PC-9 (cell line): Measurements from ENCODE around the gene ME2. TPM values are rescaled to one million over a fixed set of nuclear protein-coding genes. Genes with fewer than 3 reads are reported as not detected.

Experiments used
- BruUV-seq: library from RNA; stranded (reverse); fragments of 400-500 nt; replicated peaks from 2 replicates; lab custom pipeline; 2021; lab: Mats Ljungman, UMichigan
- CTCF ChIA-PET: fragments of 300-600 bp; sonication (Branson Sonifier 250); formaldehyde crosslinking; loops from one replicate; lab custom pipeline; 2022; ENCODE audit warnings: antibody characterized with exemption; lab: Charles Lee
- POLR2A ChIA-PET: fragments of 300-600 bp; sonication (Branson Sonifier 250); formaldehyde crosslinking; loops from one replicate; lab custom pipeline; 2022; ENCODE audit warnings: antibody characterized with exemption; ENCODE audit not compliant: unreplicated experiment; lab: Charles Lee
- DNase-seq, 2 experiments: peaks; one replicate each; pipeline versions ENCODE4 v3.0.0 to v3.0.0-alpha.2; 2015 to 2022; ENCODE audit warnings: mixed read lengths in 1 of 2
- H2AFZ ChIP-seq: fragments of 200-600 bp; sonication (generic); 2 replicates; pipeline ENCODE4 v1.8.1; 2017; ENCODE audit warnings: antibody characterized with exemption
- H3F3A ChIP-seq: fragments of 200-600 bp; sonication (generic); 2 replicates; pipeline ENCODE4 v1.8.1; 2017; ENCODE audit warnings: antibody characterized with exemption, mild to moderate bottlenecking, low read depth; ENCODE audit not compliant: insufficient read depth
- H3K27ac ChIP-seq: fragments of 200-600 bp; sonication (generic); 2 replicates; pipeline ENCODE4 v1.6.1; 2016; ENCODE audit warnings: mixed run types
- H3K27me3 ChIP-seq: fragments of 200-600 bp; sonication (generic); 2 replicates; pipeline ENCODE4 v1.6.1; 2016; ENCODE audit warnings: low read depth, mixed run types; ENCODE audit not compliant: insufficient read depth
- H3K36me3 ChIP-seq: fragments of 200-600 bp; sonication (generic); 2 replicates; pipeline ENCODE4 v1.6.1; 2016; ENCODE audit warnings: low read depth, mixed run types
- H3K4me1 ChIP-seq: fragments of 200-600 bp; sonication (generic); replicated peaks from 2 replicates; pipeline ENCODE4 v1.6.1; 2016; ENCODE audit warnings: mixed run types; ENCODE audit not compliant: insufficient read depth
- H3K4me2 ChIP-seq: fragments of 200-600 bp; sonication (generic); 2 replicates; pipeline ENCODE4 v1.6.1; 2017; ENCODE audit warnings: mixed run types
- H3K4me3 ChIP-seq: fragments of 200-600 bp; sonication (generic); 2 replicates; pipeline ENCODE4 v1.6.1; 2016; ENCODE audit warnings: mixed run types
- H3K79me2 ChIP-seq: fragments of 200-600 bp; sonication (generic); 2 replicates; pipeline ENCODE4 v1.6.1; 2017; ENCODE audit warnings: low read depth, mixed run types
- H3K9me2 ChIP-seq: fragments of 200-600 bp; sonication (generic); 2 replicates; pipeline ENCODE4 v1.8.1; 2017; ENCODE audit warnings: mild to moderate bottlenecking; ENCODE audit not compliant: insufficient read depth
- H3K9me3 ChIP-seq: fragments of 200-600 bp; sonication (generic); 2 replicates; pipeline ENCODE4 v1.8.1; 2016; ENCODE audit warnings: low read depth; ENCODE audit not compliant: insufficient read depth
- H4K20me1 ChIP-seq: fragments of 200-600 bp; sonication (generic); 2 replicates; pipeline ENCODE4 v1.8.1; 2017; ENCODE audit not compliant: insufficient read depth
- CTCF ChIP-seq: fragments of 200-600 bp; sonication (generic); conservative IDR thresholded peaks from 2 replicates; pipeline ENCODE4 v1.6.1; 2017; ENCODE audit warnings: mixed run types, antibody characterized with exemption, mild to moderate bottlenecking, moderate library complexity
- EZH2 ChIP-seq: fragments of 200-600 bp; sonication (generic); IDR thresholded peaks from 2 replicates; pipeline ENCODE4 v1.8.0; 2017; ENCODE audit warnings: antibody characterized with exemption, low read depth
- intact Hi-C: fragments of 100-400 bp; cut with micrococcal nuclease; formaldehyde crosslinking; loops from one replicate; pipeline ENCODE4 v1.10.0; 2022; ENCODE audit not compliant: unreplicated experiment
- total RNA-seq: library from RNA; stranded (reverse); gene quantifications from 2 replicates; pipeline ENCODE4 v1.2.3, GENCODE V29; 2021

ME2 gene
- total RNA-seq, 1 experiment from 2014 or later = 27.9 TPM

DNA sequence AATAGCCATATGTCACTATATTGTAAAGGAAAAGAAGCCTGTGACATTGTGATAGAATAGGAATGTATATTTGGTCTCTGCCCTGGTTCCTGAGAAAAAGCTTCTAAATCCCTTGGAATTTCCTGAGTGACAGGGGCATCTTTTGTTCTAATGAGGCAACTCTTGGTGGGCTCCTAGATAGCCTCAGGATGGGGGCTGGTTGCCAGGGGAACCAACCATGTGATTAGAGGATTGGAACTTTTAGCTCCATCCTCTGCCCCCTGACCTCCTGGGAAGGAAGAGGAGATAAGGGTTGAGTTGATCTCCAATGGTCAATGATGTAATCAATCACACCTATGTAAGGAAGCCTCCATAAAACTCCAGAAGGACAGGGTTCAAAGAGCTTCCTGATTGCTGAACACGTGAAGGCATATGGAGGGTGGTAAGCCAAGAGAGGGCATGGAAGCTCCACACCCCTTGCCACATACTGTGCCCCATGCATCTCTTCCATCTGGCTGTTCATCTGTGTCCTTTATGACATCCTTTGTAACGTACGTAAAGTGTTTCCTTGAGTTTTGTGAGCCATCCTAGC, 2.9 kb upstream of the ME2 start:
- no peak overlapping the region for H3K4me2 ChIP-seq
- peaks cover 26% of the 10 kb centered on the region for H3K4me1 ChIP-seq
- H4K20me1 ChIP-seq = no peaks in the 10 kb centered on the region
- H3K79me2 ChIP-seq = peaks cover 16% of the 10 kb centered on the region
- intact Hi-C loops = loop anchor here (5.0 kb wide), 2 partner anchors 39 to 156 kb away; partner anchors contain the start of gene SMAD4
- no peaks in the 10 kb centered on the region for H3K9me3 ChIP-seq
- no peak for DNase-seq
- TF ChIP-seq EZH2 (no peak), CTCF (no peak)
- POLR2A ChIA-PET = no interaction called here
- H3K9me2 ChIP-seq = no peaks in the 10 kb centered on the region
- peaks cover 18% of the 10 kb centered on the region for H3F3A ChIP-seq
- no peak overlapping the region for H3K4me3 ChIP-seq
- no TSS peak for BruUV-seq
- H3K27me3 ChIP-seq = no peaks in the 10 kb centered on the region
- H2AFZ ChIP-seq = no peak overlapping the region
- no peak overlapping the region for H3K27ac ChIP-seq
- H3K36me3 ChIP-seq = no peaks in the 10 kb centered on the region
- CTCF ChIA-PET = no interaction called here

GRCh38 chr18:50877545-50878265, 1.2 kb upstream of the ME2 start:
- TF ChIP-seq EZH2 (no peak), CTCF (no peak)
- Histone ChIP-seq H3K27ac (peak overlapping the region; percentile 61), H3K4me1 (peaks cover 25% of the 10 kb centered on the region), H3K4me3 (peak overlapping the region; percentile 73; the same call in 1 of the 2 replicates), H3F3A (peaks cover 18% of the 10 kb centered on the region), H3K27me3 (no peaks in the 10 kb centered on the region), H4K20me1 (no peaks in the 10 kb centered on the region), H3K9me2 (no peaks in the 10 kb centered on the region), H2AFZ (peak overlapping the region; percentile 92; the same call in 1 of the 2 replicates), H3K4me2 (peak overlapping the region; percentile 78), H3K36me3 (no peaks in the 10 kb centered on the region), H3K9me3 (no peaks in the 10 kb centered on the region), H3K79me2 (peaks cover 33% of the 10 kb centered on the region)
- intact Hi-C loops = loop anchor here (5.0 kb wide), 2 partner anchors 40 to 155 kb away; partner anchors contain the start of gene SMAD4
- POLR2A ChIA-PET = interaction anchor here (0.6 kb wide), 1 partner anchor 90 kb away, joined by 3 read pairs; the partner anchor contains the start of gene ELAC1
- peak in 1 of 2 experiments; percentile 58 for DNase-seq
- CTCF ChIA-PET = no interaction called here
- BruUV-seq = no TSS peak

DNA sequence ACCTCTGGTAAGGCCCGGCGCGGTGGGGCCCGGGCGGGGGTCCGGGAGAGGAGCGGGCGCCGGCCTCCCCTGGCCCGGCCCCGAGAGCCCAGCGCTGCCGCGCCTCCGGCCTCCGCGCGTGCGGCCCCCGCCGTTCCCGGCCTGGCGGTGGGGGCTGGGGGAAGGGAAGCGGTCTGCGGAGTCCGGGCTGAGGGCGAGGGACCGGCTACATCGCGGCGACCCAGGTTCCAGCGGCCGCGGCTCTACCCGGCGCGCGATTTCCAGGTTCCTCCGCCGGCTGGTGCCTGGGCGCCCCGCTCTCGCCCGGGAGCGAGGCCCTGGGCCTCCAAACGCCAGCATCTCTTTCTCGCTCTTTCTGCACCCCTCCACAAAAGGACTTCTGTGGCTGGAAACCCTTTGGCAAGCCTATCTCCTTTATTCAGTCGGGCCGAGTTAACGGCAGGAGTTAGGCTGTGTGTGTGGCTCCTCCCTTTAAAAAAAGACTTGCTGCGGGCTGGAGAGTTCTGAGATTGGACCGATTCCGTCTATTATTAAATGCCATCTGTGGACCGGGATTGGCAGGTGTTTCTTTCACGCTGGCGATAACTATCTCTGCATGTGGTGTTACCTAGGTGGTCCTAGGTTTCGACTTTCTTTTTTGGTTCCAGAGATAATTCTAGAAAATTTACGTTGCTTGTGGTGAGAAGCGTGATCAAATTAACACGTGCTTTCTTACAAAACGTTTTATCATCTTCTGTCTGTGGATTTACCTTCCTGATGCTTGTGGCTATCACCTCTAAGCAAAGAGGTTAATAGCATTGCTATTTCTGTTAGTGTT, 592 bp downstream of the ME2 start:
- no peak for TF ChIP-seq CTCF
- TF ChIP-seq EZH2 = no peak
- Histone ChIP-seq H3K27ac (0 out of 2 replicates have a peak overlapping the region, but pooled peaks have one; percentile 35), H3K4me1 (peaks cover 31% of the 10 kb centered on the region), H3K79me2 (peaks cover 43% of the 10 kb centered on the region), H3K36me3 (no peaks in the 10 kb centered on the region), H4K20me1 (no peaks in the 10 kb centered on the region), H3K9me2 (no peaks in the 10 kb centered on the region), H3K27me3 (no peaks in the 10 kb centered on the region), H3K4me3 (peak overlapping the region; percentile 73), H2AFZ (peak overlapping the region; percentile 84), H3K4me2 (peak overlapping the region; percentile 97), H3K9me3 (no peaks in the 10 kb centered on the region), H3F3A (peaks cover 18% of the 10 kb centered on the region)
- CTCF ChIA-PET = no interaction called here
- no TSS peak for BruUV-seq
- peak in 1 of 2 experiments; percentile 37 for DNase-seq
- intact Hi-C loops = loop anchor here (5.0 kb wide), 2 partner anchors 42 to 153 kb away; partner anchors contain the start of gene SMAD4
- POLR2A ChIA-PET = interaction anchor here (0.6 to 0.9 kb wide), 4 partner anchors 11 to 1030 kb away, joined by 3 to 6 read pairs (median 4); partner anchors contain the start of gene SMAD4
